ENCODE data around the gene ZBTB20. TPM values are rescaled to one million over a fixed set of nuclear protein-coding genes. Genes with fewer than 3 reads are reported as not detected.

The ZBTB20 gene
- total RNA-seq, 1 donor from 2014 or later: 30.4 TPM

DNA sequence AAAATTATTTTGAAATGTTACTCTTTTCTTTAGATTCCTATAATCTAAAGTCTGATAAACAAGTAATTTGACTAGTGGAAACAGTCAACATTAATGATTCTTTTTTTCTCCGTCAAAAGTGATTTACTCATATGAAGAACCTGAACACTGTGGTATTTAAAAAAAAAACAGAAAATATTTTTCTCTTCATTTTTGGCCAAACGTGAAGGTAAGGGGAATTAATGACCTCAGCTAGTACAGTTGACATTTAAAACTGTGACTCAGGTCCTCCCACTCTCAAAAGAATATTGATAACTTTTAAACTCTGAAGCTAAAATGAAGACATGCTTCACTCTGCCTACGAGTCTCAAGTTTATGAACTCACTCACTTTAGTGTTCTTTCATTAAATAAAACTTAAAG is 818.7 kb downstream of the ZBTB20 start:
- Mint-ChIP-seq H3K4me3 (no peak overlapping the region), H3K4me1 (no peaks in the 10 kb centered on the region), H3K36me3 (peaks cover 3% of the 10 kb centered on the region), H3K9me3 (peaks cover 9% of the 10 kb centered on the region), H3K27me3 (ENCODE audit: low read depth) (no peaks in the 10 kb centered on the region), H3K27ac (no peak overlapping the region)
- no peak for TF ChIP-seq CTCF (IDR thresholded peaks at IDR 0.05; ENCODE audit: unreplicated experiment)
- no peak for DNase-seq (ENCODE audit: low spot score in 2 of 2, unreplicated experiment in 2 of 2)

- H3K36me3 Mint-ChIP-seq: peaks cover 3% of the 10 kb centered on the region
- H3K27me3 Mint-ChIP-seq (ENCODE audit: low read depth): no peaks in the 10 kb centered on the region
- DNase-seq (ENCODE audit: low spot score in 2 of 2, unreplicated experiment in 2 of 2): no peak
- peaks cover 8% of the 10 kb centered on the region for H3K9me3 Mint-ChIP-seq
- H3K27ac Mint-ChIP-seq: no peak overlapping the region
- H3K4me1 Mint-ChIP-seq: no peaks in the 10 kb centered on the region
- H3K4me3 Mint-ChIP-seq: no peak overlapping the region
- no peak for TF ChIP-seq CTCF (IDR thresholded peaks at IDR 0.05; ENCODE audit: unreplicated experiment)
These were observed 819.4 kb downstream of the ZBTB20 start for GRCh38 chr3:114327665-114328064.

- H3K36me3 Mint-ChIP-seq: no peaks in the 10 kb centered on the region
- no peaks in the 10 kb centered on the region for H3K9me3 Mint-ChIP-seq
- no peak overlapping the region for H3K4me3 Mint-ChIP-seq
- TF ChIP-seq CTCF (IDR thresholded peaks at IDR 0.05; ENCODE audit: unreplicated experiment): no peak
- peaks cover 6% of the 10 kb centered on the region for H3K4me1 Mint-ChIP-seq
- DNase-seq (ENCODE audit: low spot score in 2 of 2, unreplicated experiment in 2 of 2): no peak
- no peak overlapping the region for H3K27ac Mint-ChIP-seq
- H3K27me3 Mint-ChIP-seq (ENCODE audit: low read depth): no peaks in the 10 kb centered on the region
These were observed 823.4 kb downstream of the ZBTB20 start for GRCh38 chr3:114323546-114324254.

GRCh38 chr3:114320246-114320645 is 826.8 kb downstream of the ZBTB20 start:
- Mint-ChIP-seq H3K27me3 (ENCODE audit: low read depth) (no peaks in the 10 kb centered on the region), H3K4me1 (peaks cover 6% of the 10 kb centered on the region), H3K27ac (no peak overlapping the region), H3K9me3 (no peaks in the 10 kb centered on the region), H3K4me3 (no peak overlapping the region), H3K36me3 (no peaks in the 10 kb centered on the region)
- no peak for DNase-seq (ENCODE audit: low spot score in 2 of 2, unreplicated experiment in 2 of 2)
- TF ChIP-seq CTCF (IDR thresholded peaks at IDR 0.05; ENCODE audit: unreplicated experiment): no peak

GRCh38 chr3:114319453-114319852 is 827.6 kb downstream of the ZBTB20 start:
- Mint-ChIP-seq H3K27me3 (ENCODE audit: low read depth) (no peaks in the 10 kb centered on the region), H3K36me3 (no peaks in the 10 kb centered on the region), H3K4me3 (no peak overlapping the region), H3K27ac (no peak overlapping the region), H3K4me1 (peaks cover 6% of the 10 kb centered on the region), H3K9me3 (no peaks in the 10 kb centered on the region)
- no peak for TF ChIP-seq CTCF (IDR thresholded peaks at IDR 0.05; ENCODE audit: unreplicated experiment)
- no peak for DNase-seq (ENCODE audit: low spot score in 2 of 2, unreplicated experiment in 2 of 2)

Data from mesothelial cell of epicardium (in vitro differentiated cells).